HG03159 (cell line): ENCODE measurements around the gene GRK5.

Source experiments
- ATAC-seq: cut with Tn5 transposase; IDR thresholded peaks from one replicate; pipeline ENCODE4 v1.9.1; 2021; ENCODE audit warnings: mild to moderate bottlenecking, moderate library complexity; ENCODE audit not compliant: unreplicated experiment

GRK5 gene

GRCh38 chr10:119355930-119356329 lies 148.6 kb downstream of the GRK5 start:
- no peak for ATAC-seq

DNA sequence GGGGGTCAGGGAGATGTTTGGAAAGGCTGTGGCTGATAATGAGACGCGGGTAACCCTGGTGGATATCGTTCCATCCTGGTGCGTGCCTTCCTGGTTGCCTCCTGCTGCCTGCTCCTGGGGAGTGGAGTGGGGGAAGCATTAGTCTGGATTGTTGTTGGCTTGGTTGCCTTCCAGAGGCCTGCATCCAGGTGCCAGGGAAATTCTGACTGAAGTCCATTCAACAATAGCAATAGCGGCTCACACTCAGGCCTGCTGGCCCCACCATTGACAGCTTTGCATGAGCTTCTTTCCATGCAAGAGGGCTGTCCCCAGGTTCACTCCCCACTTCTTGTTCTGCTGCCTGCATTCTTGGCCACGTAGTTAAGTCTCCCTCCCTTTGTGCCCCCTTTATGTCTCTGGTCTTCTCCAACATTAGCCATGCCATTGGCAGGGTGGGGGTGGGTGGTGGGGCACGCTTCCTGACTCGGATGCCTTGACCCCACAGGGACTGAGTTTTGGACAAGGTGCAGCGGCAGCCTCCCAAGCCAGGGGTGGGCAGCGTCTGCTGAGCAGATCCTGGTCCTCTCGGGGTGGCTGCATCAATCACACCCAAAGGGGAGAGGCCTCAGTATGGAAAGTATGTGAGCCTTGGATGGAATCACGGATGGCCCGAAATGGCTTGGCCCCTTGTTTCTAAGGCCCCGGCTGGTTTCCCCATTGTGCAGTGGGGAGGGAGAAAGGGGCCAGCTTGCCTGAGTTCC lies 150.2 kb downstream of the GRK5 start:
- ATAC-seq, result no peak

DNA sequence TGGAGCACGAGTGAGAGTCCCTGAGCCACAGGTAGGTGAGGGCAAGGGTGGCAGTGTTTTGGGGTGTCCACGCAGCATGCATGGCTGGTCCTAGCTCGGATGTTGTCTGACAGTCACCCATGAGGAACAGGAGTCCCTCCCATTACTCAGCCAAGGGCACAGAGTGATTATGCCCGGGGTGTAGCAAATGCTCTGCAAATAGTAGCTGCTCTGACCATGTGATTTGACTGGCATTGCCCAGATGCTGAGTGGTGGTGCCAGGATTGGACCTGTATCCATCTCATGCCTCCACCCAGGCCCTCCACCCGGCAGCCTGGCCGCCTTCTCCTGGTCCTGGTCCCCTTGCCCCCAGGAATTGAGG lies 150.8 kb downstream of the GRK5 start:
- ATAC-seq, result no peak

DNA sequence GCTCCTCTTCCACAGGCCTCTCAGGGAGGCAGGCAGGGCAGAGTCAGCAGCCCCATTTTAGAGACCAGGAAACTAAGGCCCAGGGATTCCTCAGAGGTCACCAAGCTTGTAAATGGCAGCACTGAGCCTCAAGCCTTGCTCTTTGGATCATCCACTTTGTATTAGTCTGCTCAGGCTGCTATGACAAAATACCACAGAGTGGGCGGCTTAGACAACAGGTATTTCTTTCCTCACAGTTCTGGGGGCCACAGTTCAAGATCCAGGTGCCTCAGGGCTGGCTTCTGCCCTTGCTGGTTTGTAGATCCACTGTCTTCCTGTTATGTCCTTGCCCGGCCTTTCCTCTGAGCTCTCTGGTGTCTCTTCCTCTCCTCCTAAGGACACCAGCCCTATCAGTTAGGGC lies 151.2 kb downstream of the GRK5 start:
- no peak for ATAC-seq

DNA sequence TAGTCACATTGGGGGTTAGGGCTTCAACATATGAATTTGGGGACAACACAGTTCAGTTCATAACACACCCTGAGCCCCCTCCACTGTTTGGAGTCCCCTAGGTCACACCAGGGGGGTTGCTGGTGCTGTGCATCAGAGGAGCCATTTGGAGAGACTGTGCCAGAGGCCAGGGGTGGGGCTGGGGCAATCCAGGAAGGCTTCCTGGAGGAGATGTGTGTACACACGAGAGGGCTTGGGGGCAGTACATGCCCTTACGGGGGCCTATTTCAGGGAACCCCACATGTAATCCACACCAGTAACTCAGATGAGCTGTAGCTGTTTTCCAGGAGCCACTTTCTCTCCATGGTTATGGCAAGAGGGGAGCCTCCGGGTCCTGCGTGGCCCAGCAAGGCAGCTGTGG lies 151.7 kb downstream of the GRK5 start:
- ATAC-seq, result no peak

DNA sequence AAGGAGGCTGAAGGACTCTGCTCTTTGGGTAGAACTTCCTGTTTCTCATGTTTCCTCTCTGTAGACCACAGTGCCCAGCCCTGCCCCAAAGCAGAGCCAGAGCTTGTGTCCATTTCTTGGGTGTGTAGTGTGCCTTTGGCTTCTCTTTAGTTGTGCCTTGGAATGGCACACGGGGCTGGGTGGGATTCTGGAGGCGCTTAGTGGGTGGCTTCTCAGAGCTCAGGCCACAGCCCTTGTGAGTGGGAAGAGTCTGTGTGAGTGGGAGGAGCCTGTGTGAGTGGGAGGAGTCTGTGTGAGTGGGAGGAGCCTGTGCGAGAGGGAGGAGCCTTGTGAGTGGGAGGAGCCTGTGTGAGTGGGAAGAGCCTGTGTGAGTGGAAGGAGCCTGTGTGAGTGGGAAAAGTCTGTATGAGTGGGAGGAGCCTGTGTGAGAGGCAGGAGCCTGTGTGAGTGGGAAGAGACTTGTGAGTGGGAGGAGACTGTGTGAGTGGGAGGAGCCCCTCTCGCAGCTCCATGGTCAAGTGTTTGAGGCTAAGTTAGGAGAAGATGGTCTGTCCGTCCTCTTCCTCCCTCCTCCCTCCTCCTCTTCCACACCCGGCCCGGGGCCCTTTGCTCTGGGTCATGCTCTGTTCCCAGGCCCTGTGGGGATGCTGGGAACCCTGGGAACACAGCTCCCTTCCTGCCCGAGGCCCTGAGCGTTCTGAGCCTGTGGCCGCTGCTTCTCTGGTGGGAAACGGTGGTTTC lies 153.0 kb downstream of the GRK5 start:
- ATAC-seq, result no peak

DNA sequence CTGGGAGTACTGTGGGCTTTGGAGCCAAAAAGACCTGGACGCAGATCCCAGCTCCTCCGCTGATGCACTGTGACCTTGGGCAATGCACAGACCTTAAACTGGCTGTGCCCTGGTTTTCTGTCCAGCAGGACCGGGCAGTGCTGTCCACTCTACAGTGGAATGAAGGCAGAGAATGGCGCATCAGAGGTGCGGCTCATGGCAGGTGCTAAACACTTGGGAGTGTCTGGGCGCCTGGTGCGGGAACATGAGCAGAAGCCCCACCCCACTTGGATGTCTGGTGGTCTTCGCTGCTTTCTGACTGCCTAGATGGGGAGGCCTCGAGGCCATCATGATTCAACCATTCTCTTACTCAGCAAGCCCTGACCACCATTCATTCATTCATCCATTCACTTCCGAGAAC lies 153.7 kb downstream of the GRK5 start:
- no peak for ATAC-seq

GRCh38 chr10:119362122-119362521 lies 154.8 kb downstream of the GRK5 start:
- no peak for ATAC-seq

DNA sequence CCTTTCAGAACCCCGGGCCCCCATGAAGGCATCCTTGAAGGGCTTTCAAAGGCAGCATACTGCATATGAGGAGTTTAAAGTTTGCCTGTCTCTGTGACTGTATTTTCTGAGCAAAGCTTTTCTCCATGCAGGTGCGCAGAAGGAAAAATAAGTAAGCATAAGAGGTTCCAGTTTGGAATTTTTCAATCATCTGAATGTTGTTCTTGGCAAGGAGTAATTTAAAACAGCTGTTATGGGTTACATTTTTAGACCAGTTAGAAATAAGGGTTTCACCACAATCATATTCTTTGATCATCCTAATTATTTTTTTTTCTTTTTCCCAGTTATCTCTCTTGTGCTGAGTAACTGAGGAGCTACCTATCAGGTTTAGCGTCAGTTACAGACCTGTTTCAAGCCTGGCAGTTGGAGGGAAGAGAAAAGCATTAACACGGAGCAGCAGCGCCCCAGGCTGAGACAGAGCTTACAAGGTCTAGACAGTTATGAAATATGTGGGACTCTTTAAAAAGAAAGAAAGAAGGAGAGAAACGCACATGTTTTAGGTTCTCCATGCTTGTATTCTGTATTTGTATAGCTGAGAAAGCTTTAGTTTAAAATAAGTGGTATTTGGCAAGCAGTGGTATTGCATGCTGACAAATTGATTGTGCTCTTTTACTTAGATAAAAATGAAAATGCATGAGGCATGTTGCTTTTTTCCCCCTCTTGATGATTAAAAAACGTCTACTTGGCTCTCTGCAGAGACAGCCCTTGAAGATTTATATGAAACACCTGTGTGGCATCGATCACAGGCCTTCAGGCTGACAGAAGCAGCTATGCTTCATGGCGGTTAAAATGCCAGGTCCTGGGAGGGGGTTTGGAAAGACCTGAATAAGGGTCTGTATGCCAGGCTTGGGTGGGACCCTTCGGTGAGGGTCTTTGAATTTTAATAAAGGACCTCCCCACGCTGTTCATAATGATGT lies 157.6 kb downstream of the GRK5 start:
- ATAC-seq, result no peak

- no peak for ATAC-seq
Observed at GRCh38 chr10:119365773-119366599, 158.6 kb downstream of the GRK5 start.

GRCh38 chr10:119367841-119368549 lies 160.6 kb downstream of the GRK5 start:
- ATAC-seq, result no peak

- no peak for ATAC-seq
Observed at GRCh38 chr10:119368581-119368980, 161.2 kb downstream of the GRK5 start.

- peak; percentile 60 for ATAC-seq
Observed at GRCh38 chr10:119368991-119369869, 161.9 kb downstream of the GRK5 start.

DNA sequence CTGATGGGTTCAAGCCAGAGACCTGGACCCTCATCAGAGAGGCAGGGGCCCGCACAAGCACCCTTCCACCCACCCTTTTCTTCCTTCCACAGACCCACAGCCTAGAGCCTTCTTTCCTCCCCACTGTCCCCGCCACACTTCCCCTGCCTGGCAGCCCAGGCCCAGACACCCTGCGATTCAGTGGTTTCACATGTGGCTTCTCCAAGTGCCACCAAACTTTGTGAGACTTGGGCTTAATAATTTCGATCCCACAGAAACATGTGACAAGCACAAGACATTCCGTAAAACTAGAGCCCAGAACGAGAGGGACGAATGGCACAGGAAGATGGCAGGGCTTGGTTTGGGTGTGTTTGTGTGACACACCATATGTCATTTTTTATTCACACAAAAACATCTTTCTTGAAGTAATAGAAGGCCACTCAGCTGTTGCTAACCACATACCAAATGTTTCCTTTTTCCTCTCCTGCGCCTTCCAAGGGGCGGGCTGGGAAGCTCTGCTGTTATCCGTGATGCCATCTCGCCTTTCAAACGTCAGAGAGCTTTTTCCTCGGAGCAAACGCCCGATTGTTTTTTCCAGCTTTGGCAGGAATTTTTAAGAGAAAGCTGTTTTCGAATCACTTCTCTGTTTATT lies 162.9 kb downstream of the GRK5 start:
- no peak for ATAC-seq

DNA sequence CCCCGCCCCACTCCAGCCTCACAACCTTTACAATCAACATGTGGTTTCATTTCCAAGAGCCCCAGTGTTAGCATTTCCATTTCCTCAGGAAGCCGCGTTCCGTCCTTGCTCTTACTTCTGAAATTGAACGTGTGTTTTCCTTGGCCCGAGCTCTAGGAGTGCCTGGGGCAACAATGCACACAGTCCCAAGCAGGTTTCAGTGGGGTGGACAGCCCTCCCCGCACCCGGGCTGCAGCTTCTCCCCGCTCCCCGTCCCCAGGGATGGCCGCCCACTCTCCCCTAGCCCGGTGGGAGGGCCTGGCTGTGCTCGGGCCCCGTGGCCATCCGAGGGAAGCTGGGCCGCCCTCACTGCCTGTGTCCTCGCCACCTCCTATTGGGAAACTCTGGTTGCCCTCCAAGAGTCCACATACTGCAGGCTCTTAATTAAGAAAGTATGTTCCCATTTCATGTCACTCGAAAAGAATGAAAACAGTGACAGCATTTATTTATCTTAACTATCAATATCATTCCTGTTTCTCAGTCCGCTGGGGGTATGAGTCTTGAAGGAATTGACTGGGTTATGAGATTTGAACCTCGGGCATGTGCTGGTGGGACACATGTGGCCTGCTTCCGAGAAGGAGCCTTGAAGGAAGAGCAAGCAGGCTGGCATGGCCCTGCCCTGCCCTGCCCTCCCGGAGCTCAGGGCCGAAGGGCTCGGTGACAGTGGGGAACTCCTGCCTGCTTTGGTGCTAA lies 163.8 kb downstream of the GRK5 start:
- ATAC-seq, result no peak

DNA sequence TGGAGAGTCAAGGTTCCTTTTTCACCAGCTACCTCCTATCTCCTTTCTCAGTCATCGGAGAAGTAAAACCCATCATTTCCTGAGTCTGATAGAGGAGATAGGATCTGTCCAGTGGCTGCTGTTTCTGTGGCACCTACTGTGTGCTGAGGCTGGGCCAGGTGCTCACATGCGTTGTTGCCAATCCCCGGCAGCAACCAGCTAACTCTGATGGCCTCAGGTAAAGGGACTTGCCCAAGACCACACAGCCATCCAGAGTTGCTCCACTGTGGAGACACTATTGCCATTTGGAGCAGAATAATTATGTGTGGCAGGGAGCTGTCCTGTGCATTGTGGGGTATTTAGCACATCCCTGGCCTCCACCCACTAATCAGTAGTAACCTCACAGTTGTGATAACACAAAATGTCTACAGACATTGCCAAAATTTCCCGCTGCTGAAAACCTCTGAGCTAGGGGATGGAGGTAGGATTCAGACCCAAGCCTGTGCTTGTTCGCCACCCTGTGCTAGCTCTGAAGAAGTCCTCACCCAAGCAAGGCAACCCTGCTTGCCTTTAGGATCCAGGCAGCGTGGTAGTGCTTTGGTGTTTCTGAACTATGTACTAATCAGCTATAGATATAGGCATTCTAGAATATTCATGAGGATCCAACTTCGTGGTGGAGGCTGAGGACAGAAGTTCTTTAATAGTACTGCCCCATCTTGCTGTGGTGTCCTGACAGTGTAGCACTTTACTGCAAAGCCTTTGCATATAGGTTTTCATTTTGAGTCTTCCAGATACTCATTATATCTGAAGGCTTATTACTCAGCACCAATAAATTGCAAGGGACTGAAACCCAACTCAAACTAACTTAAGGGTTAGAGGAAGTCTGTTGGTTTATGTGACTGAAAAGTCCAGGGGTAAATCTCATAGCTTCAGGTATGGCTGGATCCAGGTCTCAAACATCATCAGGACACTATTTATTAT lies 164.6 kb downstream of the GRK5 start:
- ATAC-seq, result peak; percentile 36
